GM19372 (cell line): ENCODE results near the gene RBM42.
"Not testable (repeated sequence)": the region's sequence is repeated elsewhere in the genome, so short reads cannot be mapped to it uniquely, and the experiment has no call there.

Experiments
- ATAC-seq: cut with Tn5 transposase; IDR thresholded peaks from one replicate; pipeline ENCODE4 v1.9.1; 2021; ENCODE audit warnings: mild to moderate bottlenecking, low read depth, moderate library complexity; ENCODE audit not compliant: unreplicated experiment

Gene RBM42

DNA sequence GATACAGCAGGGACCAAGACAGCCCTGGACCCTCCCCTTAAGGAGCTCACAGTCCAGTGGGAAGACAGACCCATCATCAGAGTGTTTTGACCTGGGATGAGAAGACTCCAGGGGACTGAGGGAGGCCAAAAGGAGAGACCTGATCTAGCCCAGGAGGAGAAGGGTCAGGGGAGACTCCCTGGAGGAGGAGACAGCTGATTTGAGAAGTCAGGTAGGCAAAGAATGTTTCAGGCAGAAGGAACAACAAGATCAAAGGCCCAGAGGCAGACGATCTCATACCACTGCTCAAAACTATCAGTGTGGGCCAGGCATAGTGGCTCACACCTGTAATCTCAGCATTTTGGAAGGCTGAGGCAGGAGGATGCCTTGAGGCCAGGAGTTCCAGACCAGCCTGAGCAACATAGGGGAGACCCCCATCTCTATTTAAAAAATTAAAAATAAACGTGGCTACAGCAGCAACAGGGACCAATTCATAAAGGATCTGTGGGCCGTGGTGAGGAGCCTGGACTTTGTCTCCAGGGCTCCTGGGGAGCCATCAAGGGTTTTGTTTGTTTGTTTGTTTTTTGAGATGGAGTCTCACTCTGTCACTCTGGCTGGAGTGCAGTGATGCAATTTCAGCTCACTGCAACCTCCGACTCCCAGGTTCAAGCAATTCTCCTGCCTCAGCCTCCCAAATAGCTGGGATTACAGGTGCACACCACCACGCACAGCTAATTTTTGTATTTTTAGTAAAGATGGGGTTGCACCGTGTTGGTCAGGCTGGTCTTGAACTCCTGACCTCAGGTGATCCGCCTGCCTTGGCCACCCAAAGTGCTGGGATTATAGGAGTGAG is 17.1 kb downstream of the RBM42 start:
- ATAC-seq, result no peak

DNA sequence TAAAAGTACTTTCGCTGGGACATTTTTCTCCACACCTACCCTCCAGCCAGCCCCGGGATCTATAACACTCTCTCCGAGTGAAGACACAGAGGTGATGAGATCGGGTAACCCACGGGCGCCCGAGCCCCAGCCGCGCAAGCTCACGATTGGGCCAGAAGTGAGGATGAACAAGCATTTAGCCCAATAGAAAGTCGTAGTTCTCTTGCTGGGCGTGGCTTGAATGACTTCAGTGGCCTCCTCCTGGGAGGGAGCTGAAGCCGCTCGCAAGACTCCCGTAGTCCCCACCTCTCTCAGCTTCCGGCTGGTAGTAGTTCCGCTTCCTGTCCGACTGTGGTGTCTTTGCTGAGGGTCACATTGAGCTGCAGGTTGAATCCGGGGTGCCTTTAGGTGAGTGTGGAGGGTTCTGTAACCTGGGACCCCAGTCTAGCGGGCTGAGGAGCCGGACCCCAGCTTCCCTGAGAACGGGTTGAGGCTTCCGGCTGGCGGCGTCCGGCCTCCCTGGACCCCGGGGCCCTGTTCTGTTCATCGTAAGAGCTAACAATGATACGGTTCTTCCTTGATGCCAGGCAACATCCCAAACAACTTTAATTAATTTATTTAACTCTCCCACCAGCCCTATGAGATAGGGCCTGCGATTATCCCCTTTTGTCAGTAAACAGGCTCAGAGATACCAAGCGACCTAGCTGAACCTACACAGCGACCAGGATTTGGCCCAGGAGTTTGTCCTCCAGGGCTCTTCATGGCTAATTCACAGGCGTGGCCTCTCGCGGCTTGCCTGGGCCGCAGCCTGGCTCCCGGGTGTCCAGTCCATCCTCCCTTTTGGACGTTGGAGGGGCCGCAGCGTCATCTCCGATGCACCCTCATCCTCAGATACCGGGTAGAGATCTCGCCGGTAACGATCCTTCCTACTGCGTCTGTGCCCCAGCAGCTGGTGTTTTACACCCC is 19.5 kb downstream of the RBM42 start, which contains the start of gene COX6B1:
COX6B1 (plus strand) TSS at position 307 of the 945 bp plus-strand sequence. CDS start 2,921 bp downstream, outside the sequence.
- ATAC-seq, result peak; percentile 52

DNA sequence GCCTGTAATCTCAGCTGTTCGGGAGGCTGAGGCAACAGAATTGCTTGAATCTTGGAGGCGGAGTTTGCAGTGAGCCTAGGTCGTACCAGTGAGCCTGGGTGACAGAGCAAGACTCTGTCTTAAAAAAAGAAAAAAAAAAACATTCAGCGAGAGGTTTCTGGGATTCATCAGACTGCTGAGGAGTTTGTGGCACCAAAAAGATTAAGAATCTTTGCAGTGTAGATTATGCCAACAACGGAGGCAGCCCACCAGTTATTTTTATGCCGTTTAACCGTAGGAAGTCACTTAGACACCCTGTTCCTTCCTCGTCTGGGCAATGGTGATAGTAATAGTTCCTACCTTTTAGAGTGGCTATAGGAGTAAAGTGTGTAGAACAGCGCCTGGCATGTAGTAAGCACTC is 21.7 kb downstream of the RBM42 start:
- no peak for ATAC-seq

DNA sequence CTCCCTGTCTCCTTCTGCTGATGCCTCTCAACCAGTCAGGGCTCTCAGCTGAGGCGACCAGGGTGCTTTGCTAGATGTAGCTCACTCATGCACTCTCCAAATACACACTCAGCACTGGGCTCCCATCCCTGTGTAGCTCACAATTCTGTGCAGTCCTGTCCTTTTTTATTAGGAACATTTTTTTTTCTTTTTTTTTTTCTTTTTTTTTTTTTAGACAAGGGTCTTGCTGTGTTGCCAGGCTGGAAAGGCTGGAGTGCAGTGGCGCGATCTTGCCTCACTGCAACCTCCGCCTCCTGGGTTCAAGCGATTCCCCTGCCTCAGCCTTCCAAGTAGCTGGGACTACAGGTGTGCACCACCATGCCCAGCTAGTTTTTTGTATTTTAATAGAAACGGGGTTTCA is 26.0 kb downstream of the RBM42 start:
- not testable (repeated sequence) for ATAC-seq

DNA sequence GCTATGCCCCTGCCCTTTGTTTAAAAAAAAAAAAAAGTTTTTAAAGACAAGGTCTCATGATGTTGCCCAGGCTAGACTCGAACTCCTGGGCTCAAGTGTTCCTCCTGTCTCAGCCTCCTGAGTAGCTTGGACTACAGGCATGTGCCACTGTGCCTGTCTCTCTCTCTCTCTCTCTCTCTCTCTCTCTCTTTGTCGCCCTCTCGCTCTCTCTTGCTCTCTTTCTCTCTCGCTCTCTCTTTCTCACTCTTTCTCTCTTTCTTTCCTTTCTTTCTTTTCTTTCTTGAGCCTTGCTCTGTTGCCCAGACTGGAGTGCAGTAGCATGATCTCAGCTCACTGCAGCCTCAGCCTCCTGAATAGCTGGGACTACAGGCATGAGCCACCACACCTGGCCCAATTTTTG is 26.8 kb downstream of the RBM42 start:
- ATAC-seq, result no peak

DNA sequence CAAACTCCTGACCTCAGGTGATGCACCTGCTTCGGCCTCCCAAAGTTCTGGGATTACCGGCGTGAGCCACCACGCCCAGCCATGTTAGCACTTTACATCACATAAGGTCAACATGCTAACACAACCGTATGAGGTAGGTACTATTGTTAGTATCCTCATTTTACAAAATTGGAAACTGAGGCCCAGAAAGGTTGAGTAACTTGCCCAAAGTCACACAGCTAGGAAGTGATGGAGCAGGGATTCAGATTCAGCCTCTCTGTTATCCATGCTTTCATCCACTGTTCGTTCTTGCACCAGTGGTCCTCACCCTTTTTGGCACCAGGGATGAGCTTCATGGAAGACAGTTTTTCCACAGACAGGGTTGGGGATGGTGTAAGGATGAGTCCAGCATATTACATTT is 27.9 kb downstream of the RBM42 start:
- no peak for ATAC-seq

DNA sequence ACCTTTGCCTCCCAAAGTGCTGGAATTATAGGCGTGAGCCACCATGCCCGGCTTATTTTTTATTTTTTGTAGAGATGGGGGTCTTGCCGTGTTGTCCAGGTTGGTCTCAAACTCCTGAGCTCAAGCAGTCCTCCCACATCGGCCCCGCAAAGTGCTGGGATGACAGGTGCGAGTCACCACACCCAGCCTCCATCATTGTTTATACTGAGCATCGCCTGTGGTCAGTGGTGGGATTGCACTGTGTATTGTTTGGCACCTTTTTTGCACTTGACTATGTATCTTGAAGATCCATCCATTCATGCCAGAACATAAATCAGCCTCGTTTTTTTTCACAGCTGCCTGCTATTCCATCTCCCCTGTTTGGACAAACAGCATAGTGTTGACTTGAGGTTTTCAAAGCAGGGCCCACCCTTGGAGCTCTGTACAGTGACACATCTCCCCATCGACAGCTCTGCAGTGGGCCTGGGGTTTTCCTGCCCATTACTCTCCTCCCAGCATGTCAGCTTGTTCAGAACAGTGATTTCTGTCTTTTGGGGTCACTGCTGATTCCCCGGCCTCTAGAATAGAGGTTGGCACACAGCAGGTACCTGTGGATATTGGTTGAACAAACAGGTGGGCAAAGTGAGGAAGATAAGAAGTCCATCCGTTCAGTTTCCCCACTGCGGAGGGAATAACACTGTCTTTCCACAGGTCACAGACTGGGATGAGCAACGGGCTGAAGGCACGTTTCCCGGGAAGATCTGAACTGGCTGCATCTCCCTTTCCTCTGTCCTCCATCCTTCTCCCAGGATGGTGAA is 29.3 kb downstream of the RBM42 start:
- ATAC-seq, result no peak

DNA sequence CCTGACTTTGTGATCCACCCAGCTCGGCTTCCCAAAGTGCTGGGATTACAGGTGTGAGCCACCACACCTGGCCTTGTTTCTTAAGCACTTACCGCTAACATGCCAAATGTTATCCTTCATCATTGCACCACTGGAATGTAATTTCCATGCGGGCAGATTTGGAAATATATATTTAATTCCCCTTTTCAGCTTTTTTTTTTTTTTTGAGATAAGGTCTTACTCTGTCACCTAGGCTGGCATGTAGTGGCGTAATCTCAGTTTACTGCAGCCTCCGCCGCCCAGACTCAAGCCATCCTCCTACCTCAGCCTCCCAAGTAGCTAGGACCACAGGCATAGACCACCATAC is 33.1 kb downstream of the RBM42 start:
- no peak for ATAC-seq

DNA sequence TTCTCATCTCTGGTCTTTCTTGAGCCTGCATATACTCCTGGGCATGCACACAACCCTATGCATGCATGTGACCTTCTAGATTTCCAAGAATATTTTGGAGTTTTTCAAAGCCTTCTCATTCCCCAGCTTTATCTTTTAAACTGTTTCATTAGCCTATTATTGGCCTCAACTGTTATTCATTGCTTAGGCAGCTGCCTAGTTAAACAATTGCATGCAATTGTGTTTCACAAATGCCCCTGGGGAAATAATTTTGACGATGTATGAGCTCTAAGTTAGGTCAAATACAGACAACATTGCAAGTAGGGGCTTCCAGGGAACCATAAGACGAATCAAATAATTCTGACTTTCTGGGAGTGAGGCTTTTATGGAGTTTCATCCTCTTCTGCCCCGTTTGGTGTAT is 35.1 kb downstream of the RBM42 start:
- ATAC-seq, result no peak

DNA sequence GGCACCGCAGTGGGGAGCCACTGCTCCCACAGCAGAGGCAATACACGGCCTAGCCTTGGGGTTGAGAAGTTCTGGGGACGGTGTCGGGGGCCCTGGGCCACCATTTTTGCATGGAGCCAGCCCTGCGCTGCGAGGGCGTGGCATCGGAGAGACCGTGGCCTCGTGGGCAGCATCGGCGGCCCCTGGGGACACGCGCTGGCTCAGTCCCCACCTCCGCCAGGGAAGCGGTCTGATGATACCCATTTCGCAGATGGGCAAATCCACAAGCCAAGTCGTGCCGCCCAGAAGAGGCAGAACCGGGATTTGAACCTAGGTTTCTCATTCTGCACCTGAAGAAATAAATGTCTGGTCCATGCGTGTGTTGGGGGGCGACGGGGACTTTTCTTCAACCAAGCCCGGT is 36.3 kb downstream of the RBM42 start:
- ATAC-seq, result no peak

DNA sequence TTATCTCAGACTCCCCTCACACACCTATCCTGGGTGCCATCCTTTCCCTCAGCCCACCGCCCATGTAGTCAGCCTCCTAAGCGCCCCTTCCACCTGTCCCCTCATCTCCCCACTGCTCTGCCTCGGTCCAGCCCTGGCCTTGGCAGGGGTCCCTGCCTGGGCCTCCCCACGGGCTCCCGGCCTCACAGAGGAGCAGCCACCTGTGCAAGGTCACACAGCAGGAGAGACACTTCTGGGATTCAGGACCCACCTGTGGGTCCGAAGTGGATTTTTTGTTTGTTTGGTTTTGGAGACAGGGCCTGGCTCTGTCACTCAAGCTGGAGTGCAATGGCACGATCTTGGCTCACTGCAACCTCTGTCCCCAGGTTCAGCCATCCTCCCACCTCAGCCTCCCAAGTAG is 36.8 kb downstream of the RBM42 start:
- no peak for ATAC-seq

DNA sequence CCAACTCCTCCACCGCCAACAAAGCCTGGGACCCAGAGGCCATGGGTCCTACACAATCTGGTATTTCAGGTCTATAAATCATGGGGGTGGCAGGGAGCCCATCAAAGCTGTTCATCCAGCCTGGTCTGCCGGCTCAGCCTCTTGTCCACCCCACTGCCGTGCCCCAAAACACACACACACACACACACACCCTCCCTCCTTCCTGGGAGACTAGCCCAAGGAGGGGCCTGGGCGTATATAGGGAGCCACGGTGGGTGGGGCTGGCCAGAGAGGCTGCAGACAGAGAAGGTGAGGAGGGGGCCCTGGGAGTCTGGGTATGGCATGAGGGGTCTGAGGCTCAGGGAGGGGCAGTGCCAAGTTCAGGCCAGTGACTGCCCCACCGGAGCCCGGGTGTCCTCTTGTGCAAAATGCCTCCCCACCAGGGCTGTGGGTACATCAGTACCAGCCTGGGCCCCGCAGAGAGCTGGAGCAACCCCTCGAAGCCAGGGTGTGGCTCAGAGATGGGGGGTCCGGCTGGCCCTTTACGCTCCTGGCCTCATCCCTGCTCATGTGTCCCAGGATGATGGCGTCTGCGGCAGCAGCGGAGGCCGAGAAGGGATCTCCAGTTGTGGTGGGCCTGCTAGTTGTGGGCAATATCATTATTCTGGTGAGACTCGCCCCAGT is 37.5 kb downstream of the RBM42 start, which contains the start of gene UPK1A:
UPK1A (plus strand) TSS at position 267 of the 663 bp plus-strand sequence; CDS start at position 563, 296 bp downstream.
- ATAC-seq, result no peak

DNA sequence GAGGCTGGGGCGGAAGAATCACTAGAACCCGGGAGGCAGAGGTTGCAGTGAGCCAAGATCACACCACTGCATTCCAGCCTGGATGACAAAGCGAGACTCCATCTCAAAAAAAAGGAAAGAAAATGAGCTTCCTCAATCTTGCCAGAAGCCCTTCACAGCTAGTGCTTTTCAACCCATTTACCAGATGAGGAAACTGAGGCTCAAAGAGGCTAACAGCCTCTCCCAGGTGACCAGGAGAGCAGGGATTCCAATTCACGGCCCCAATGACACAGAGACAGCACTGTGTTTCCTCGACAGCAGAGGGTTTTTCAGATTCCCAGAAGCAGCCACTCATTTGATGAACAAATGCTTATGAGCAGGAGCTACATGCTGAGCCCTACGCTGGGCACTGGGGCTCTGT is 40.7 kb downstream of the RBM42 start:
- ATAC-seq, result no peak

DNA sequence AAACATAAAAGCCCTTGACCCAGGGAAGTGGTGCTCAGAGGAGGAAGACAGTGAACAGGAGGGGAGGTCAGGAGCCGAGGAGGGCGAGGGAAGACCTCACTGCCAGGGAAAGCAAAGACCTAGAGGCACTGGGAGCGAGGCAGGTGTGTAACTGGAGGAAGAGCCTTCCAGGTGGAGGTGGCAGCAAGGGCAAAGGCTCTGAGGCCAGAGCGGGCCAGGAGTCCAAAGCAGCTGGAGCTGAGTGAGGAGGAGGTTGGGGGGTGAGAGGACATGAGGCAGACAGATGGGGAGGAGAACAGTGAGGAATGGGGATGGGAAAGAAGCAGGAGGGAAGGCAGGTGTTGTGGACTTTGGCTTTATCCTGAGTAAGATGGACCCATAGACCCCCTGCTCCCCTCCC is 41.1 kb downstream of the RBM42 start:
- no peak for ATAC-seq

DNA sequence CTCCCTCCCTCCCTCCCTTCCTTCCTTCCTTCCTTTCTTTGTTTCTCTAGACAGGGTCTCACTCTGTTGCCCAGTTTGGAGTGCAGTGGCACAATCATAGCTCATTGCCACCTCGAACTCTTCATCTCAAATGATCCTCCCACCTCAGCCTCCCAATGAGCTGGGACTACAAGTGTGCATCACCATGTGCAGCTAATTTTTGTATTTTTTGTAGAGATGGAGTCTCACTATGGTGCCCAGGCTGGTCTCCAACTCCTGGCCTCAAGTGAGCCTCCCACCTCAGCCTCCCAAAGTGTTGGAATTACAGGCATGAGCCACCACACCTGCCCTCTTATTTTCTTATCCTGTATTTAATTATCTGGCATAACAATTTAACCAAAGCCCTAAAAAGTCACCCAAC is 41.9 kb downstream of the RBM42 start:
- no peak for ATAC-seq

DNA sequence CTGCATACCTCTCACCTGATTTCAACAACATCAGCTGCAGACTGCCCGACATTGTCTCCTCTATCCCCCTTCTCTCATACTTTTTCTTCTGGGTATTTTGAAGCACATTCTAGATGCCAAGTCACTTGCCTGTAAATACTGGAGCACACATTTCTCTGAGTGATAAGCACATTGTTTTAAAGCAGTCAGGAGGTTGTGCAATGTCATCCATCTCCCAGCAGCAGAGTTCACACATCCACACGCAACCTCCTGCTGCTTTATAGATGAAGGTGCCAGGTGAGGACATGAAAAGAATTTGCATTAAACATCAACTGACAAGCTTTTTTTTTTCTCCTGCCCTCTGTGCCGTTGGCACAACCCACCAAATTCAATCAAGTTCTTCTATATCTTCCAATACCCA is 43.0 kb downstream of the RBM42 start:
- no peak for ATAC-seq

DNA sequence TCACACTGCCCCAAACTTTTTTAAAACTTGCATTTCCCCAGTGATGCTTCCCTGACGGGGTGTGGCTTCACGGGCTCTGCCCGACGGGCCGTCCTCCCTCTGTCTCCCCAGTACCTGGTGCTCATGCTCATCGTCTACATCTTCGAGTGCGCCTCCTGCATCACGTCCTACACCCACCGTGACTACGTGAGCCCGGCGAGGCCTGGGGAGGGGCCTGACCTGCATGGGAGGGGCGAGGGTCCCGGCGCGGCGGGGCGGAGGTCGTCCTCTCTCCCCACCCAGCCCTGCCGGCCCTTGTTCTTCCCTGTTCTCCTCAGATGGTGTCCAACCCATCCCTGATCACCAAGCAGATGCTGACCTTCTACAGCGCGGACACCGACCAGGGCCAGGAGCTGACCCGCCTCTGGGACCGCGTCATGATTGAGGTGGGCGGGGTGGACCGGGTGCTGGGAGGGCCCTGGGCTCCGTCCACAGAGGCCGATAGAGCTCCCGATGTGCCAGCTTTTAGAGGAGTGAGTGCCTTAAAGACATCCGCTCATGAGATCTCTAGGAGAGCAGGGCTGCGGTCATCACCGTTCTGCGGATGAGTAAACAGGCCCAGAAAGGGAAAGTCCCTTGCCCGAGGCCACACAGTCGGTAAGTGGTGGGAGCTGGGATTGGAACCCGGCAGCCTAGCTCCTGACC is 44.4 kb downstream of the RBM42 start:
- ATAC-seq, result no peak

DNA sequence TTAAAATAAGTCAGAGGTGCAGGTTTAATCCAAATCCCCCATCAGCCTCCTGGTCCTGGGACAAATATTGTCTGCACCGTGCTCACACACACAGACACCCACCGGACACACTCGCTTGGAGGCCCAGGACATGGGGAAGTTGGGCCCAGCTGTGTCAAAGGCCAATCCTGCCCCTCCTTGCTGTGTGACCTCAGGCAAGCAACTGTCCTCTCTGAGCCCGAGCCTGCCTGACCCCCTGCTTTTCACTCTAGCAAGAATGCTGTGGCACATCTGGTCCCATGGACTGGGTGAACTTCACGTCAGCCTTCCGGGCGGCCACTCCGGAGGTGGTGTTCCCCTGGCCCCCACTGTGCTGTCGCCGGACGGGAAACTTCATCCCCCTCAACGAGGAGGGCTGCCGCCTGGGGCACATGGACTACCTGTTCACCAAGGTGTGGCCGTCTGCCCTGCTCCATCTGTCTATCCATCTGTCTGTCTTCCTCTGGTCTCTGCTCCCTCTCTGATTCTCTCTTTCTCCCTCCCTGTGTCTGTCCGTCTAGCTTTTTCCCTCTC is 46.8 kb downstream of the RBM42 start:
- no peak for ATAC-seq
